Measurements from ENCODE around the gene HSD17B1.

DNA sequence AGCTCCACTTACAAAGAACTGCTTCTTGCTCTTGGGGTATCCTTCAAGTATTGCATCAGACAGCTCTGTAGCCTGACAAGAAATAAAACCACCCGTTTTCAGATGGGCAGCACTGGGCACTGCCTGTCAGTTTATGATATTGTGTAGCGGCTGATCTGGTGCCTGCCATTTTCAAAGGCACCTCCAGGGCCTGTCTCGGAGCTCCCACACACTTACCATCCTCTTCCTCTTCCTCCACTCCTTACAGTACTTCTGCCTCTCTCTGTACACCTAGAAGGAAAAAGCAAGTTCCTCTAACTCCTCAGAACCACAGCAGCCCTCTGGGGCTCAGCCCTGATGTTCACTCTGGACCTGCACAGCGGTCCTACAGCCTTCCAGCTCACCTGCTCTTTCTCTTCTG lies 20.4 kb downstream of the HSD17B1 start:
- TF ChIP-seq, protein P1, sequence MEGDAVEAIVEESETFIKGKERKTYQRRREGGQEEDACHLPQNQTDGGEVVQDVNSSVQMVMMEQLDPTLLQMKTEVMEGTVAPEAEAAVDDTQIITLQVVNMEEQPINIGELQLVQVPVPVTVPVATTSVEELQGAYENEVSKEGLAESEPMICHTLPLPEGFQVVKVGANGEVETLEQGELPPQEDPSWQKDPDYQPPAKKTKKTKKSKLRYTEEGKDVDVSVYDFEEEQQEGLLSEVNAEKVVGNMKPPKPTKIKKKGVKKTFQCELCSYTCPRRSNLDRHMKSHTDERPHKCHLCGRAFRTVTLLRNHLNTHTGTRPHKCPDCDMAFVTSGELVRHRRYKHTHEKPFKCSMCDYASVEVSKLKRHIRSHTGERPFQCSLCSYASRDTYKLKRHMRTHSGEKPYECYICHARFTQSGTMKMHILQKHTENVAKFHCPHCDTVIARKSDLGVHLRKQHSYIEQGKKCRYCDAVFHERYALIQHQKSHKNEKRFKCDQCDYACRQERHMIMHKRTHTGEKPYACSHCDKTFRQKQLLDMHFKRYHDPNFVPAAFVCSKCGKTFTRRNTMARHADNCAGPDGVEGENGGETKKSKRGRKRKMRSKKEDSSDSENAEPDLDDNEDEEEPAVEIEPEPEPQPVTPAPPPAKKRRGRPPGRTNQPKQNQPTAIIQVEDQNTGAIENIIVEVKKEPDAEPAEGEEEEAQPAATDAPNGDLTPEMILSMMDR (conservative IDR thresholded peaks at IDR 0.05 in 1 of 2, IDR thresholded peaks at IDR 0.05 in 1 of 2; ENCODE audit: low read depth in 1 of 2, low read length in 2 of 2) = no peak
- no peak for TF ChIP-seq EZH2 (IDR thresholded peaks at IDR 0.05; ENCODE audit: low read length, missing control alignments)

Data from fibroblast of lung (primary cell).